ENCODE measurements around the gene MAFB.

Gene MAFB

DNA sequence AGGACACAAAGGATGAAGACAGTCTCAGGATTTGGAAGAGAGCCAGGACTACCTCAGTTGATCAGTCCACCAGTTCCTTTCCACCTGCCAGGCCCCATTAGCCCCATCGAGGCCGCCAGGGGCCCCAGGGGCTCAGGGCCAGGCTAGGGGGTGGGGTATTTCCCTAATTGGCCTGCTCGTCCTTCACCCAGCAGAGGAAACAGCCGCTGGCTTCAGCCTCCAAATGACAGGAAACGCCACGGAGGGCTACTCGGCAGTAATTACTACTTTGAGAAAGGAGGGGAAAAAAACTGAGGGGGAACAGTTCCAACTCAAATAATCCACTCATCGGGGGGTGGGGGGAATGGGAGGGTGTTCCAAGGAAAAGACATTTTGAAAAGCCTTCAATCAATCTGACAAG is 42.7 kb downstream of the MAFB start:
- Histone ChIP-seq H3K27ac (no peak overlapping the region), H3K9me3 (ENCODE audit: severe bottlenecking) (no peaks in the 10 kb centered on the region), H3K27me3 (ENCODE audit: insufficient read depth, low read depth, severe bottlenecking) (peaks cover 84% of the 10 kb centered on the region), H3K4me3 (ENCODE audit: low read depth, low read length) (no peak overlapping the region), H3K36me3 (no peaks in the 10 kb centered on the region)
- no peak for DNase-seq
- TF ChIP-seq, protein P1, sequence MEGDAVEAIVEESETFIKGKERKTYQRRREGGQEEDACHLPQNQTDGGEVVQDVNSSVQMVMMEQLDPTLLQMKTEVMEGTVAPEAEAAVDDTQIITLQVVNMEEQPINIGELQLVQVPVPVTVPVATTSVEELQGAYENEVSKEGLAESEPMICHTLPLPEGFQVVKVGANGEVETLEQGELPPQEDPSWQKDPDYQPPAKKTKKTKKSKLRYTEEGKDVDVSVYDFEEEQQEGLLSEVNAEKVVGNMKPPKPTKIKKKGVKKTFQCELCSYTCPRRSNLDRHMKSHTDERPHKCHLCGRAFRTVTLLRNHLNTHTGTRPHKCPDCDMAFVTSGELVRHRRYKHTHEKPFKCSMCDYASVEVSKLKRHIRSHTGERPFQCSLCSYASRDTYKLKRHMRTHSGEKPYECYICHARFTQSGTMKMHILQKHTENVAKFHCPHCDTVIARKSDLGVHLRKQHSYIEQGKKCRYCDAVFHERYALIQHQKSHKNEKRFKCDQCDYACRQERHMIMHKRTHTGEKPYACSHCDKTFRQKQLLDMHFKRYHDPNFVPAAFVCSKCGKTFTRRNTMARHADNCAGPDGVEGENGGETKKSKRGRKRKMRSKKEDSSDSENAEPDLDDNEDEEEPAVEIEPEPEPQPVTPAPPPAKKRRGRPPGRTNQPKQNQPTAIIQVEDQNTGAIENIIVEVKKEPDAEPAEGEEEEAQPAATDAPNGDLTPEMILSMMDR (IDR thresholded peaks at IDR 0.05; ENCODE audit: low read depth, low read length), result no peak

DNA sequence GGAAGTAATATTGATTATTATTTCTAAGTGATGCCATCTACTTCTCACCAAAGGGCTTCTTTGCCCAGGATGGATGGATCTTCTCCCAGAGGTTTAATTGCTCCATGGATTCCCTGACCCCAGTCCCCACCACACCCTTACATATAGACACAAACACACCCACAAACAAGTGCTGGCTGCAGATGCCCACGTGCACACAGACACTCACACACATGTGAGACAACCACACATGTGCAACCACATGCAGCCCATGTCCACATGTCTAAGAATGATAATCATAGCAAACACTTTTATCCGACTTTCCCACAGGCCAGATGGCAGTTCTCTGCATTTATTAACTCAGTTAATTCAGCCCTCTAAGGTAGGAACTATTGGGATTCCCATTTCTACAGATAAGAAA is 44.2 kb downstream of the MAFB start:
- DNase-seq, result no peak
- H3K4me3 ChIP-seq (ENCODE audit: low read depth, low read length), result no peak overlapping the region
- TF ChIP-seq, protein P1 (IDR thresholded peaks at IDR 0.05; ENCODE audit: low read depth, low read length), result no peak
- H3K36me3 ChIP-seq, result no peaks in the 10 kb centered on the region
- H3K27ac ChIP-seq, result no peak overlapping the region
- no peaks in the 10 kb centered on the region for H3K9me3 ChIP-seq (ENCODE audit: severe bottlenecking)
- H3K27me3 ChIP-seq (ENCODE audit: insufficient read depth, low read depth, severe bottlenecking), result peaks cover 80% of the 10 kb centered on the region

DNA sequence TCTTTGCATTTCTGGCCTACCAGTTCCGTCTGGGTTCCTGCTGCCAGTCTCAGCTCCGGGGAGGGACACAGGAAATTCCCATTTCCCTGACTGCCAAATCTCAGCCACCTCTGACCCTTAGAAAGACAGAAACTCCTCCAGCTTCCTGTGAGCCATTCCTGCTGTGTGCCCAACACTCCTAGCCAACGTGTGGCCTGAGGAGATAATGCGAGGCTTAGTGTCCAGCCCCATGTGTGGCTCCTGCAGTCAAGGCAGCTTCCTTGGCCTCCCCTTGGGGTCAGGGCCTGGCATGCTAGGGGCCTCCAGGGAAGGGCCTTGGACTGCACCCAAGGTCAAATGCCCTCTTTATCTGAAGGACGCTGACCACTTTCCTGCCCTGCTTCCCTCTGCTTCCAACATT is 45.1 kb downstream of the MAFB start:
- no peak overlapping the region for H3K4me3 ChIP-seq (ENCODE audit: low read depth, low read length)
- no peak overlapping the region for H3K27ac ChIP-seq
- H3K9me3 ChIP-seq (ENCODE audit: severe bottlenecking), result no peaks in the 10 kb centered on the region
- TF ChIP-seq, protein P1 (IDR thresholded peaks at IDR 0.05; ENCODE audit: low read depth, low read length), result no peak
- no peak for DNase-seq
- no peaks in the 10 kb centered on the region for H3K36me3 ChIP-seq
- H3K27me3 ChIP-seq (ENCODE audit: insufficient read depth, low read depth, severe bottlenecking), result peaks cover 73% of the 10 kb centered on the region

DNA sequence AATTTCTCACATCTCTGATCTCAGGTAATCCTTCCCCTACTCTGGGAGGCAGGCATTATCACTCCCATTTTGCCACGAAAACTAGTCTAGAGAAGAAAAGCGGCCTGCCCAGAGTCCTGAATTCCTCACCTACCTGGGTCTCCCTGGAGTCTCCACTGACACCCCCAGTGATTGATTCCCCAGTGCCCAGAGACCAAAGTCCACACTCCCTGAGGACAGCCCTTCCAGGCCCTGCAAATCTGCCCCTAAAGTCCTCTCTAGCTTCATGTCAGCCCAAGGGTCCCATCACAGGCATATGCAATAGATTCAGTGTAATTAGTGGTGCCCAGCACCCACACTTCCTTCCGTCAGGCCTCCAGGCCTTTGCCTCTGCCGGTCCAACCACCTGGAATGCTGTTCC is 47.2 kb downstream of the MAFB start:
- H3K27me3 ChIP-seq (ENCODE audit: insufficient read depth, low read depth, severe bottlenecking), result peaks cover 75% of the 10 kb centered on the region
- no peaks in the 10 kb centered on the region for H3K36me3 ChIP-seq
- no peak overlapping the region for H3K27ac ChIP-seq
- no peaks in the 10 kb centered on the region for H3K9me3 ChIP-seq (ENCODE audit: severe bottlenecking)
- no peak for DNase-seq
- H3K4me3 ChIP-seq (ENCODE audit: low read depth, low read length), result no peak overlapping the region
- TF ChIP-seq, protein P1 (IDR thresholded peaks at IDR 0.05; ENCODE audit: low read depth, low read length), result no peak

DNA sequence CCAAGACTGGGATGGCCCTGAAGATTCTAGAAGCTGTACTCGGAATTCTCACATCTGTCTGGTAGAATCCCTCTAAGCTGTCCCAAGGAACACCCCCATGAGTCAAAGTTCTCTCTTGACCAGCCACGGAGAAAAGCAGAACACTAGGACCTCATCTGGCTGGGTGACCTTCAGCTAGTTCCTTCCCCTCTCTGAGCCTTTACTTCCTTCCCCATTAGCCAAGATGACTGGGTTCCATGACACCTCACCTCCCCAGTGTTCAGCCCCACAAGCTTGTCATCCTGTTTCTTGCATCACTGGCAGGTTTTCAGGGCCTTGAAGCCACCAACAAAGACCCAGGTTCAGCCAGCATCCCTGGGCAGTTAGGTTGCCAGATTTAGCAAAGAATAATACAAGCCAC is 47.8 kb downstream of the MAFB start:
- Histone ChIP-seq H3K27ac (no peak overlapping the region), H3K9me3 (ENCODE audit: severe bottlenecking) (no peaks in the 10 kb centered on the region), H3K27me3 (ENCODE audit: insufficient read depth, low read depth, severe bottlenecking) (peaks cover 76% of the 10 kb centered on the region), H3K4me3 (ENCODE audit: low read depth, low read length) (no peak overlapping the region), H3K36me3 (no peaks in the 10 kb centered on the region)
- TF ChIP-seq, protein P1 (IDR thresholded peaks at IDR 0.05; ENCODE audit: low read depth, low read length), result no peak
- DNase-seq, result no peak

DNA sequence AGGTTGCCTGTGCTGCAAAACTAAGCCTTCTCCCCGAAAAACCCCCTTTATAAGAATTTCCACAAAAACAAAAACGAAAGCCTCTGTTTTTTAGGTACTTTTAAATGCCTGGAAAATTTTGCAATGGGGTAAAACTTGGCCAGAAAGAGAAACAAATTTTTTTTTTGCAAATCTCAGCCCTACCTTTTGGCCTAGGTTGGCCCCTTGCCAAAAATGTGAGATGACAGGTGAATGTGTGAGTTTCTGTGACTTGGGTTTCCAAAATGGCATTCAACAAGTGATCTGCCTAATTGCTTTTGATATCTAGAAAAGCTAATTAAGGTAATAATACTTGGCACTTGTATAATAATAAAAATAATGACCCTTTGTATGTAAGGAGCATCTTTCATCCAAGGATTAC is 48.4 kb downstream of the MAFB start:
- TF ChIP-seq, protein P1 (IDR thresholded peaks at IDR 0.05; ENCODE audit: low read depth, low read length), result no peak
- no peak overlapping the region for H3K4me3 ChIP-seq (ENCODE audit: low read depth, low read length)
- peaks cover 76% of the 10 kb centered on the region for H3K27me3 ChIP-seq (ENCODE audit: insufficient read depth, low read depth, severe bottlenecking)
- H3K9me3 ChIP-seq (ENCODE audit: severe bottlenecking), result no peaks in the 10 kb centered on the region
- no peak for DNase-seq
- H3K27ac ChIP-seq, result no peak overlapping the region
- H3K36me3 ChIP-seq, result no peaks in the 10 kb centered on the region
